DMS 273 (cell line): ENCODE data around the gene PSMA8.
"Not testable (repeated sequence)": the region's sequence is repeated elsewhere in the genome, so short reads cannot be mapped to it uniquely, and the experiment has no call there.

Experiments used
- DNase-seq: peaks from one replicate; lab custom pipeline; 2025; ENCODE audit not compliant: unreplicated experiment; lab: John Stamatoyannopoulos, UW

PSMA8 gene

DNA sequence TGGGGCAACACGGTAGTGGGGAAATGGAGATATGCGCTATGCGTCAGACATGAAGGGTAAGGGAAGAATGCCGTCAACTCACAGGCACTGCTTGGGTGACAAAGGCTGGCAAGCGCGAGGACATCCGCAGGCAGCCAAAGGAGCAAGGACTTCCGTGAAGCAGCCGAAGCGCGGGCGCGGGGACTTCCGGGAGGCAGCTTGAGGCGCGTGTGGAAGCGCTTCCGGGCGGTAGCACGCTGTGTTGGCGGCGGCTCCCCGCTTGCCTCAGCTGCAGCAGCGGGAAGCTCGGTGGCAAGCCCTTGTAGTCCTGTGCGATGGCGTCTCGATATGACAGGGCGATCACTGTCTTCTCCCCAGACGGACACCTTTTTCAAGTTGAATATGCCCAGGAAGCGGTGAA lies at the start of gene PSMA8:
Gene PSMA8 (plus strand): TSS at position 218 of the 400 bp plus-strand sequence. CDS start 97 bp downstream, at position 315.
- no peak for DNase-seq

DNA sequence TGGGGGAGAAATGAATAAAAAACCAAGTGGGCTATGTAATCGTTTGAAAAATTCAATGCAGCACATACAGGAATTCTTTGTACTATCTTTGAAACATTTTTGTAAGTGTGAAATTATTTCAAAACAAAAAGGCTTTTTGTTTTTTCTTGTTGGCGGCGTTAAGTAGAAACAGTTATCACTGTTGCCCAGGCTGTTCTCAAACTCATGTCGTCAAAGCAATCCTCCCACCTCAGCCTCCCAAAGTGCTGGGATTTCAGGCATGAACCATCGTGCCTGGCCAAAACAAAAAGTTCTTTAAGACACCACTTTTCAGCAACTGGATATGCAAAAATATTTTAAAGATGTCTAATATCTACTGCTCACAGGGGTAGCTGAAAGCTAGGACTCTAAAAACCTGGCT lies 48.6 kb upstream of the PSMA8 start:
- DNase-seq: no peak

DNA sequence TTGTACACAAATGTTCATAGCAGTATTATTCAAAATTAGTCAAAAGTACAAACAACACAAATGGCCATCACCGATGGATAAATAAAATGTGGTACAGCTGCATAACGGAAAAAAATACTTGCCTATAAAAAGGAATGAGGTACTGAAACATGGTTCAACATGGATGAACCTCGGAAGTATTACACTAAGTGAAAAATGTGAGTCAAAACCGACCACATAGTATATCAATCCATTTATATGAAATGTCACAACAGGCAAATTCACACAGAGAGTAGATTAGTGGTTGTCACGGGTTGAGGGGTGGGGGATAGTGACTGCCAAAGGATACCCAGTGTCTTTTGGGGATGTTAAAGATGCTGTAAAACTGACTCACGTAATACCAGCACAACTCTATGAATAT lies 46.7 kb upstream of the PSMA8 start:
- no peak for DNase-seq

DNA sequence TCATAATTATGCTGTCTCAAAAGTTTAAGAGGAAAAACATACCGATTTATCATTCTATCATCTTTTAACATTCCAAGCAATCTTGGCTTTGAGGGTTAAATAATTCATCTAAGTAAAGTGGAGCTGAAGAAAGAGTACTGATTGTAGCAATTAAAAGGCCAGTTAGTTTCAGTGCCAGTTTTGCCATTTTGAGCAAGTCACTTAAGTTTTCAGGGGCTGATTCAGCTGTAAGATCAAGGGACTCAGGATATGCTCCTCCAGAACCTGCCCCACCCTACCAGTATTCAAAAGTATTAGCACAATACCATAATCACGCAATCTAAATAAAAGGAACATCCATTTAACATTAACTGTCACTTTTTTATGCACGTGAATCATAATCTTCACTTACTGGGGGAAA lies 45.2 kb upstream of the PSMA8 start:
- DNase-seq: peak; percentile 12

DNA sequence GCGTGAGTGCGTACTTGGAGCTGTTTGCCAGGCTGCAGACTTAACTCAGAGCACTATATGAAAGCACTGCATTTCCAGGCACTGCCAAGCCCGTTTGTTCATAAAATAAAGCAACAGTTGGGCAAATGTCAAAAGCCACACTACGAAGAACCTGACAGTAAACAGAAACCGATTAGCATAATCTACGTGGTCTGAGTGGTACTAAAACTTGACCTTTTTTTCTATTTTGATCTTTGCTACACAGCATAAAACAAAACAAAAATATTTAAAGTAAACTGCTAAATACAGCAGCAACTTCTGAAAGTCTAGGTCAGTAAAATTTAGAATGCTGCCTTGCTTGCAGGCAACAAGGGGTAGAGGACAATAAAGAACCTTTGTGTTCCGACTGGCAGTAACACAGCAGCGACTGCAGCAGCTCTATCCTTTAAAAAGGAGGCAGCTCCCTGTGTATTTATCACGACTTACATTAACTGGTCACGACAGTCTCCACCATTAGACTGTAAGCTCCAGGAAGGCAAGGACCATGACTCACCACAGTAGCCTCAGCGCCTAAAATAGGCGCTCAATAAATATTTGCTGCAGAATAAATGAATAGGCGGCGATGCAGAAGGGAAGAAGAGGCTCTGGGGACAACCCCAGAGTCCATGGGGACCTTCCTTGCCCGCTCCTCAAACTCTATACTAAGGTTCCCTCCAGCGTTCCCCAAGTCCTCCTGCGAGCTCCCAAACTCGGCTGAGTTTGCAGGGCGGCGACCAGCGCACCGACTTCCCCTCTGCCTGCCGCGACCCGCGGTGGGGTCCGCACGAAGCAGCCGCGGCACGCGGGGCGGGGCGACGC lies 44.2 kb upstream of the PSMA8 start:
- peak; percentile 33 for DNase-seq

DNA sequence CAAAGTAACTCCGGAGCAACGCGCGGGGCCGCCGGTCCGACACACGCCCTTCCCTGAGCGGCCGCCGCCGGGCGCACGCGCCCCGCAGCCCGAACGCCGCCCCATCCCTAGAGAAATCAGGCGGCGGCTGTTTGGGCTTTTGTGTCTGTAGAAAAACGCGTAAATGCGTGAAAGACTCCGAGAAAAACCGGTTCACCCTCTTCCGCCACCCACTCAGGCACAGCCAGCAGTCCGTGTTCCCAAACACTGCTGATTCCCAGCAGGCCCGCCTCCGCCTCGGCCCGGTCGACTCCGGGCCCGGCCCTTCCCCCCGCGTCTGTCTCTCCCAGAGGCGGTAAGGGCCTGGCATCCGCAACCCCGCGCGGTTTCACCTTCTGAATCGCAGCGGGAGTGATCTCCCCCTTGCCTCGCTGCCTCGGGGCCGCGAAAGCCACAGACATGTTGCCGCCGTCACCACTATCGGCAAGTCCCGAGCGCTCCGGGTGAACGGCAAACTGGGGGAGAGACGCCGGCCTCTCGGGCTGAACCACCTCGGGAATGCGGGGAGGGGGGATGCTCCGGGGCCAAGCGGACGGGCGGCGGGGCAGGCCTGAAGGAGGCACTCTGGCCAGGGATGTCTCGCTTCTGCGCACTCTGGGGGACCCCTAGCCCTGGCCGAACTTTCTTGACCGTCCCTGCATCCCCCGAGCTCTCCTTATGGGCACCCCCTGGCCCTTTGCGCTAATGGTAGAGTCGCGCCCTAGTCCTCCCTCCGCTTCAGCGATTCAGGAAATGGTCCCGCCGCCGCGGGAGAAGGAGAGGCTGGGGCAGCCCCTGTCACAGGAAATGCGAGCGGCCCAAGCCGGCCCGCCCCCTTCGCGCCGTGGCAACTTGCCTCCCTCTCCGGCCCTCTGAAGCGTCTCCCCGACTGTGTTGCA lies 43.3 kb upstream of the PSMA8 start, which contains the start of gene SS18:
Gene SS18 (minus strand): TSS at position 484 of the 917 bp plus-strand sequence. CDS start 44 bp downstream, at position 440.
- DNase-seq: peak; percentile 97

DNA sequence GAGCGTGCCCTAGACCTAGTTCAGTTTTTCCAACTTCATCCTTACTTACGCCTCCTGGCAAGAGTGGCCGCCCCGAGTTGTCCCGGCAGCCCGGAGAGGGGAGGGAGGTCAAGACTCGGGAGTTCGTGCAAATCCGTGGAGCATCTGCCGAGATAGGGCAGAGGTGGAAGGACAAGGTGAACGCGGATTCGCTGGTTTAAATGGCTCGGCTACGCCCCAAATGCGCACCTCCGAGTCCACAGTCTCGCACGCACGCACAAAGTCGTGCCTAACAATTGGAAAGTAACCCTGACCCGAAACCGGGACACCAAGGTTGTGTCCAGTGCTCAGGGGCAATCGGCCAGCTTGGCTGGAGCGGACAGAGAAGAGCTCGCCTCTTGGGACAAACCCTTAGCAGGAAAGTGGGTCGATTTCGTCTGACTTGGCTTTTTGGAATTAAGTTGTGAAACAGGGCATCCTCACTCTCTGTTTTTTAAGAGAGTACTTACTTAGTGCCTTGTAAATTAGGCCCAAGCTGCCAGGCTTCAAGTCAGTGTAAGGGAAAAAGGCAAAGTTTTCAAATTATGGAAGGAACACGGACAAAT lies 42.5 kb upstream of the PSMA8 start:
- peak; percentile 88 for DNase-seq

DNA sequence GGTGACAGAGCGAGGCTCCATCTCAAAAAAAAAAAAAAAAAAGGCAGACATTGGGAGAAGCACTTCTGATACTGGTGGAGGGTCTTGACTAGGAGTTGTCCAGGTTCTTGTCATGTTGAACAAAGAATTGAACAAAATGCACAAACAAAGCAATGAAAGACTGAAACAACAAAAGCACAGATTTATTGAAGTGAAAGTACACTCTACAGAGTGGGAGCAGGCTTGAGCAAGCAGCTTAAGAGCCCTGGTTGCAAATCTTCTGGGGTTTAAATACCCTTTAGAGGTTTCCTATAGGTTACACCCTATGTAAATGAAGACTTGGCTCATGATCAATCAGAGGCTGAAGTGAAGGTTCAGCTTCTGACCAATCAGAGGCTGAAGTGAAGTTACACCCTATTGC lies 36.8 kb upstream of the PSMA8 start:
- no peak for DNase-seq

DNA sequence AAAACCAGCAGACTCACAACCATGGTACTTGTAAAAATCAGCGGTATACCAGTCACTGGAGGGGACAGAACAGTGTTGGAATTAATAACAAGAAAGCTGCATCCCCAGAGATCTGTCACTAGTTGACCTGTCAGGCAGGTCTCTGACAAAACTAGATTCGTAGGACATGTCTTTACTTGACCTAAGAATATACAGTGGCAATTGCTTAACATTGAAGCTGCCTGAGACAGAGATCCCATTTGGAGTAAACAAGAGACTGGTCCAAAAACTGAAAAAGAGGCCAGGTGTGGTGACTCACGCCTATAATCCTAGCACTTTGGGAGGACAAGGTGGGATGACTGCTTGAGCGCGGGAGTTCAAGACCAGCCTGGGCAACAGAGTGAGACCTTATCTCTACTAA lies 36.1 kb upstream of the PSMA8 start:
- DNase-seq: no peak

DNA sequence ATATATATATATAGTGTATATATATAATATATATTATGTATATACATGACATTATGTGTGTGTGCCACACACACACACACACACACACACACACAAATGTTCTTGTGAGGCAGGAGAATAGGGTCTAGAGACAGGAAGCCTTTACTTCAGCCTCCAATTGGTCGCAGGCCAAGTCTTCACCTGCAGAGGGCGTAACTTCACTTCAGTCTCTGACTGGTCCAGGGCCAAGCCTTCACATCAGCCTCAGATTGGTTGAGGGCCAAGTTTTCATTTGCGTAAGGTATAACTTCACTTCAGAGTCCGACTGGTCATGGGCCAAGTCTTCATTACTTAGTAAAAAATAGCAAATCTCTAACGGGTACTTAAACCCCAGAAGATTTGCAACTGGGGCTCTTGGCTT lies 30.1 kb upstream of the PSMA8 start:
- DNase-seq: peak; percentile 74

DNA sequence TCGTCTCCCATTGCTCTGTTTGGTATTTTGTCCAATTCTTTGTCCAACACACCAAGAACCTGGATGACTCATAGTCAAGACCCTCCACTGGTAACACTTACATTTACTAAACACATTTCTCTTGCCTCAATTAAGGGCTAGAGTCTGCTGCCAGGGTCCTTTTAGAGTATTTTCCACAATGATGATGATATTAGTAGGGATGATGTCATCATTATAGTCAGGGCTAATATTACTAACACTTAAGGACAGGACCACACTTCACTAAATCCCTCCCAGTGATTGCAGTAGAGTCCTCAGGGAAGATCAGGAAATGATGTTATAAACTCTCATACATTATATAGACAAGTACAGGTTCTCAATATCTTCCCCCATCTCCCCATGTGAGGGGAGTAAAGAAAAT lies 29.6 kb upstream of the PSMA8 start:
- DNase-seq: peak; percentile 26

DNA sequence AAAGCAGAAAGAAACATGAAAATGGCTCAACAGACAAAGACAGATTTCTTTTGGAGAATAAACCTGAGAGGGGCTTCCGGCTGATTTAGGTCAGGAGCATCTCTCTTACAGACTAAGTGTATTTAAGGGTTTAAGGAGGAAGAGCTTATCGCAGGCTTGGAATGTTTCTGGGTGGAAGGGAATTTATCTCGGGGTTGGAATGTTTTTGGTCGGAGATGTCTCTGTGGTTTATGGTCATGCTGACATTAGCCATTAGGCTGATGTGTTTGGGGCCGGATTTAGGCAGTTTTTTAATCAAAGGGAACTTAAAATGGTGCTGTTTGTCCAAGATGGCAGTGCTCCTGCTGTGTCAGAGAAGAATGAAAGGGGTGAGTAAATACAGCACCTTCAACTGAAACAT lies 14.4 kb upstream of the PSMA8 start:
- DNase-seq: no peak

DNA sequence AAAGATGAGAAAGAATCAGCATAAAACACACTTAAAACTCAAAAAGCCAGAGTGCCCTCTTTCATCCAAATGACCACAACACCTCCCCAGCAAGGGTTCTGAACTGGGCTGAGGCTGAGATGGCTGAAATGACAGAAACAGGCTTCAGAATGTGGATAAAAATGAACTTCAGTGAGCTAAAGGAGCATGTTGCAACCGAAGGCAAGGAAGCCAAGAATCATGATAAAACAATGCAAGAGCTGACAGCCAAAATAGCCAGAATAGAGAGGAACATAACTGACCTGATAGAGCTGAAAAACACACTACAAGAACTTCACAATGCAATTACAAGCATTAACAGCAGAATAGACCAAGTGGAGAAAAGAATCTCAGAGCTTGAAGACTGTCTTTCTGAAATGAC lies 12.2 kb upstream of the PSMA8 start:
- no peak for DNase-seq

DNA sequence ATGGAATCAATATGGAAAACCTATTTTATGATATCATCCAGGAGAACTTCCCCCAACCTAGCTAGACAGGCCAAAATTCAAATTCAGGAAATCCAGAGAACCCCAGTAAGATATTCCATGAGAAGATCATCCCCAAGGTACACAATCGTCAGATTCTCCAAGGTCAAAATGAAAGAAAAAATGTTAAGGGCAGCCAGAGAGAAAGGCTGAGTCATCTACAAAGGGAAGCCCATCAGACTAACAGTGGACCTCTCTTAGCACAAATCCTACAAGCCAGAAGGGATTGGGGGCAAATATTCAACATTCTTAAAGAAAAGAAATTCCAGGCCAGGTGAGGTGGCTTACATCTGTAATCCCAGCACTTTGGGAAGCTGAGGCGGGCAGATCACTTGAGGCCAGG lies 11.7 kb upstream of the PSMA8 start:
- DNase-seq: not testable (repeated sequence)

DNA sequence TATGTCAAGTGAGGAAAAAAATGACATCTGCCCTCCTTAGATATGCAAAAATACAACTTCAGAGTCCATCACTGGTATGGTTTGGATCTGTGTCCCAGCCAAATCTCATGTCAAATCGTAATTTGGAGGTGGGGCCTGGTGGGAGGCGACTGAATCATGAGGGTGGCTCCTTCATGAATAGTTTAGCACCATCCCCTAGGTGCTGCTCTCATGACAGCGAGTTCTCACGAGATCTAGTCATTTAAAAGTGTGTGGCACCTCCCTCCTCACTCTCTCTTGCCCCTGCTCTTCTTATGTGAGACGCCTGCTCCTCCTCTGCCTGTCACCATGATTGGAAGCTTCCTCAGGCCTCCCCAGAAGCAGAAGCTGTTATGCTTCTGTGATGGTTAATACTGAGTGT lies 5.9 kb upstream of the PSMA8 start:
- DNase-seq: no peak

DNA sequence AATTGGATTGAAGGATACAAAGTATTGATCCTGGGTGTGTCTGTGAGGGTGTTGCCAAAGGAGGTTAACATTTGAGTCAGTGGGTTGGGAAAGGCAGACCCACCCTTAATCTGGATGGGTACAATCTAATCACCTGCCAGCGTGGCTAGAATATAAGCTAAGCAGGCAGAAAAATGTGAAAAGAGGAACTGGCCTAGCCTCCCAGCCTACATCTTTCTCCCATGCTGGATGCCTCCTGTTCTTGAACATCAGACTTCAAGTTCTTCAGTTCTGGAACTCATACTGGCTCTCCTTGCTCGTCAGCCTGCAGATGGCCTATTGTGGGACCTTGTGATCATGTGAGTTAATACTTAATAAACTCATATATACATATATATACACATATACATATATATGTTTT lies 5.5 kb upstream of the PSMA8 start:
- not testable (repeated sequence) for DNase-seq

DNA sequence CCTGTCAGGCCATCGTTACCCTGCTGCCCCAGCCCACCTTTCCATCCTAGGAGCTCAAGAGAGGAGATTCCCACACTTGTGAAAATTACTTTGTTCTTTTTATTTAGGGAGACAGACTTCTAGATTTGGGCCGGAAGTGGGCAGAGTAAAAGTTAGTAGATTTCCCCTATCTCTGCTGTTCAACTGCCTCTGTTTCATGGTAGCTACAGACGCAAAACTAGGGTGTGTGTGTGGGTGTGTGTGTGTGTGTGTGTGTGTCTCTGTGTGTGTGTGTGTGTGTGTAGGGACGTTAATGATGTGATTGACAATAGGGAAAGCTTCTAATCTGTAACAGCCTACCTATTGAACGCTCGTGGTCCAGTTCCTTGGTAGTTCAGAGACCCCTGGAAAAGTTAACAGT lies 438 bp downstream of the PSMA8 start:
- no peak for DNase-seq

DNA sequence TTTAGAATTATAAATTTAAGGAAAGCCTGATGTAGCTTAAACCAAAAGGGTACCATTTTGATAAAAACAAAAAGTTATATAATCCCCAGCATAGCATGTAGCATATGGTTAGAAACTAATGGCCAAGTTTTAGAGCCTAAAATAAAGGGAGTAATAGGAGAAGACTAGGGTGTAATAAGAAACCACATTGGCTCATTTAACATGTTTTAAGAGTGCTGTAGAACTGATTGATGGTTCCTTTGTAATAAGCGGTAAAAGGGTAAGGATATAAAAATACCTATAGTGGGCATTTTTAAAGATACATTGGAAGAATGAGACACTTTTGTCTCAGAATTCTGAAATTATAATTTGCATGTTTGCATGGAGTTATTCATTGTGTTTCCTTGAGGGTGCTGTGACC lies 1.9 kb downstream of the PSMA8 start:
- peak; percentile 70 for DNase-seq

DNA sequence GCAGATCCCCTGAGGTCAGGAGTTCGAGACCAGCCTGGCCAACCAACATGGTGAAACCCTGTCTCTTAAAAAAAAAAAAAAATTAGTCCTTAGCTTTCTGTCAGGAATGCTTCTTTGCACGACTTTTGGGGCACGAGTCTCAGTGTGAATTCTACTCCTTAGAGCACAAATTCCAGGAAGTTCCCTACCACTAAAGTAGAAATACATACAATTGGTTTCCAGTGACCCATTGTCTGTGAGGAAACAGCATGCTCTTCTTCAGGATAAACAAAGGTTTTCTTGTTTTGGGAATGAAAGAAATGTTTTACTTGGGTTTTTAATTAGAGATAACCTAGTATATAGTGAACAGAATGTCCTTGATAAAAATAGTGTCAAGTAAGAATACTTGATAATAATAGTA lies 23.7 kb downstream of the PSMA8 start:
- DNase-seq: no peak

DNA sequence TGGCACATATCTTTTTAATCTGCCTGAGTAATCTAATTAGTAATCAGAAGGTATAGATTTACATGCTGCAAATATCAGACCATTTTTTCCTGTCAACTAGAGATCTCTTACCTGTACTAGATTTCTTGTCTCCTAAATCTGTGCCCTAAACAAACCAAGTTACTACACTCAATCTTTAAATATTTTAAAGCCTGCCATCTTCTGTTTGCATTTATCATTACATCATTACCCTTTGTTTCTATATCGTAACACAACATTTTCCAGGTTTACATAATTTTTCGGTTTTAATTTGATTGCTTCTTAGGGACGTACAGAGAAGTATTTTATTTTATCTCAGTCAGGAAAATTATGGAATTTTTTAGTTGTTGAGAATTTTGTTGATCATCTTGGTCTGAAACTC lies 25.7 kb downstream of the PSMA8 start:
- peak; percentile 16 for DNase-seq

DNA sequence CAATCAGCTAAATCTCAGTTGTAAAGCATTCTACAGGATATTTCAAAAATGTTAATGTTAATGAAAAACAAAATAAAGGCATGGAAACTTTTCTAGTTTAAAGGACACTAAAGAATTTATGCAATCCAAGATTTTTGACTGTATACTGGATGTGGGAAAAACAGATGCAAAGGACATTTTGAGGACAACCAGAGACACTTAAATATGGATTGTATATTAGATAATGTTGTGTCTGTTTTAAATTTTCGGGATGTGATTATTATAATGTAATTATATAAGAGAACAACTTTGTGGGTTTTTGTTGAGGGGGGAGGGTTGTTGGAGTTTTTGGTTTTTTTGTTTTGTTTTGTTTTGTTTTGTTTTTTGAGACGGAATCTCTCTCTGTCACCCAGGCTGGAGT lies 30.9 kb downstream of the PSMA8 start:
- DNase-seq: no peak

DNA sequence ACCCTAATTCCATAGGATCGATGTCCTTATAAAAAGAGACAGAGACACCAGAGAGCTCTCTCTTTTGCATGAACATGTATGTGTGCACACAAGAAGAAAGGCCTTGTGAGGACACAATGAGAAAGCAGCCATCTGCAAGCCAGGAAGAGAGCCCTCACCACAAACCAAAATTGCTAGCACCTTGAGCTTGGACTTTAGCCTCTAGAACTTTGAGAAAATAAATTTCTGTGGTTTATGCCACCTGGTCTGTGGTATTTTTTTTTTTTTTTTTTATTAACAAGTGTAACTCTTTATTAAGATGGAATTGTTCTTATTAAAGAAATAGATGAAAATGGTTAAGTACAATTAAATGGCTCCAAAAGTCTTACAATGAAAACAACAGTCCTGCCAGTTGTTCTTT lies 33.9 kb downstream of the PSMA8 start:
- not testable (repeated sequence) for DNase-seq
